Caco-2 (cell line): Measurements from ENCODE around the gene MTO1. TPM values are rescaled to one million over a fixed set of nuclear protein-coding genes. Genes with fewer than 3 reads are reported as not detected.
"Not testable (repeated sequence)": the region's sequence is repeated elsewhere in the genome, so short reads cannot be mapped to it uniquely, and the experiment has no call there.

Experiments used
- BruUV-seq: library from RNA; stranded (reverse); fragments of 400-500 nt; replicated peaks from 2 replicates; lab custom pipeline; 2021; lab: Mats Ljungman, UMichigan
- CTCF ChIA-PET: fragments of 300-600 bp; sonication (Branson Sonifier 250); formaldehyde crosslinking; loops from one replicate; lab custom pipeline; 2022; ENCODE audit warnings: antibody characterized with exemption; lab: Charles Lee
- POLR2A ChIA-PET: fragments of 300-600 bp; sonication (Branson Sonifier 250); formaldehyde crosslinking; loops from one replicate; lab custom pipeline; 2022; ENCODE audit warnings: antibody characterized with exemption; lab: Charles Lee
- DNase-seq, 2 experiments: peaks; one replicate each; pipeline versions ENCODE4 v3.0.0 to v3.0.0-alpha.2; 2020 to 2022
- H3K27me3 ChIP-seq: replicated peaks from 2 replicates; pipeline ENCODE4 v1.6.0; 2011; ENCODE audit warnings: low read length; ENCODE audit not compliant: control insufficient read depth, insufficient read depth
- H3K36me3 ChIP-seq: 2 replicates; pipeline ENCODE4 v1.5.1; 2011; ENCODE audit warnings: low read length; ENCODE audit not compliant: control insufficient read depth, insufficient read depth
- H3K4me1 ChIP-seq: fragments of 250-450 bp; sonication (Bioruptor Pico); 2 replicates; pipeline ENCODE4 v1.5.1; 2020; ENCODE audit warnings: mild to moderate bottlenecking
- H3K4me3 ChIP-seq: 2 replicates; pipeline ENCODE4 v1.5.1; 2011; ENCODE audit warnings: low read depth, mild to moderate bottlenecking, control low read depth, low read length
- H3K9me3 ChIP-seq: fragments of 250-450 bp; sonication (Bioruptor Pico); 2 replicates; pipeline ENCODE4 v1.5.1; 2020; ENCODE audit warnings: mild to moderate bottlenecking, moderate library complexity
- H3K27ac Mint-ChIP-seq: one replicate; pipeline ENCODE4 v1.8.0; 2022; ENCODE audit warnings: mixed read lengths; ENCODE audit not compliant: unreplicated experiment
- H3K27me3 Mint-ChIP-seq: one replicate; pipeline ENCODE4 v1.8.0; 2022; ENCODE audit warnings: mixed read lengths; ENCODE audit not compliant: insufficient read depth, unreplicated experiment
- H3K36me3 Mint-ChIP-seq: one replicate; pipeline ENCODE4 v1.8.0; 2022; ENCODE audit warnings: mild to moderate bottlenecking, mixed read lengths; ENCODE audit not compliant: insufficient read depth, unreplicated experiment
- H3K4me1 Mint-ChIP-seq: one replicate; pipeline ENCODE4 v1.8.0; 2022; ENCODE audit warnings: low read depth, mixed read lengths; ENCODE audit not compliant: unreplicated experiment
- H3K4me3 Mint-ChIP-seq: one replicate; pipeline ENCODE4 v1.8.0; 2022; ENCODE audit warnings: mild to moderate bottlenecking, moderate library complexity, mixed read lengths; ENCODE audit not compliant: unreplicated experiment
- H3K9me3 Mint-ChIP-seq: one replicate; pipeline ENCODE4 v1.8.0; 2022; ENCODE audit warnings: mixed read lengths; ENCODE audit not compliant: unreplicated experiment
- intact Hi-C: fragments of 100-400 bp; cut with micrococcal nuclease; formaldehyde crosslinking; loops from one replicate; pipeline ENCODE4 v1.10.0; 2022; ENCODE audit not compliant: unreplicated experiment
- total RNA-seq: library from RNA; stranded (reverse); gene quantifications from 2 replicates; pipeline ENCODE4 v1.2.3, GENCODE V29; 2022
- TF ChIP-seq, protein P1 (sequence below), 2 experiments: fragments of 200-600 bp in 1 of 2; IDR thresholded peaks; 1 replicate in 1 of 2; 2 replicates in 1 of 2; pipeline versions ENCODE4 v1.5.1 to v1.8.0; 2011 to 2022; ENCODE audit warnings: antibody characterized with exemption in 1 of 2, control low read depth in 1 of 2, inconsistent platforms in 1 of 2, low read depth in 1 of 2, low read length in 1 of 2, mild to moderate bottlenecking in 1 of 2, moderate library complexity in 1 of 2; ENCODE audit not compliant: insufficient read depth in 1 of 2, severe bottlenecking in 1 of 2, unreplicated experiment in 1 of 2

MTO1 gene
- total RNA-seq, 1 experiment from 2014 or later: 28.7 TPM

DNA sequence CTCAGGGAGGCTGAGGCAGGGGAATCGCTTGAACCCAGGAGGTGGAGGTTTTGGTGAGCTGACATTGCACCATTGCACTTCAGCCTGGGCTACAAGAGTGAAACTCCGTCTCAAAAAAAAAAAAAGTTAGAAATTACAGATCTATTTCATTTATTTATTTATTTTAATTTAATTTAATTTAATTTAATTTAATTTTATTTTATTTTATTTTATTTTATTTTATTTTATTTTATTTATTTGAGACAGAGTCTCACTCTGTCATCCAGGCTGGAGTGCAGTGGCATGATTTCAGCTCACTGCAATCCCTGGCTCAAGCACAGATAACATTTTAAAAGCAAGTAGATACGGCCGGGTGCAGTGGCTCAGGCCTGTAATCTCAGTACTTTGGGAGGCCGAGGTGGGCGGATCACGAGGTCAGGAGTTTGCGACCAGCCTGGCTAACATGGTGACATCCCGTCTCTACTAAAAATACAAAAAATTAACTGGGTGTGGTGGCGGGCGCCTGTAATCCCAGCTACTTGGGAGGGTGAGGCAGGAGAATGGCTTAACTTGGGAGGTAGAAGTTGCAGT, 93.9 kb downstream of the MTO1 start:
- H3K4me1 Mint-ChIP-seq, BruUV-seq, POLR2A ChIA-PET, H3K9me3 Mint-ChIP-seq, H3K9me3 ChIP-seq, intact Hi-C loops, H3K27me3 Mint-ChIP-seq, H3K4me3 ChIP-seq, H3K36me3 Mint-ChIP-seq, H3K36me3 ChIP-seq, DNase-seq, H3K27ac Mint-ChIP-seq, H3K4me3 Mint-ChIP-seq, H3K27me3 ChIP-seq, CTCF ChIA-PET: not testable (repeated sequence)
- peaks cover 20% of the 10 kb centered on the region for H3K4me1 ChIP-seq

DNA sequence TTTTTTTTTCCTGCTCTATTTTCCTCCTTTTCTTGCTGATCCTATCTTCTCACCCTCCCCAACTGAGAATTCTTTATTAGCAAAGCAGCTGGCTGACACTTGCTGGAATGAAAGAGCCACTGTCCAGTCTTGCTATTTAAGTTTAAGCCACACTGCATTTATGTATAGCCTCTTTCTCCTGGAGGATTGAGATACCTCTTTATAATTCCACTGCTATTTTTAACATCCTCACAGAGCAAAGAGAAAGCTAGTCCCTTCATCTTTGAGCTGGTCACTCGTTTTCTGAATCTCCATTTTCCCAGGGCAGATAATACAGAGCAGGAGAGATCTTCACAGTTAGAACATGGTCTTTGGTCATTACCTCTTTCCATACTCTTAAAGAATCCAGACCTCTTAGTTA, 95.3 kb downstream of the MTO1 start:
- no peaks in the 10 kb centered on the region for H3K27me3 Mint-ChIP-seq
- ChIA-PET CTCF (interaction anchor here (1.2 kb wide), 1 partner anchor 10 kb away, joined by 3 read pairs; no protein-coding TSS in a partner anchor), POLR2A (interaction anchor here (0.5 kb wide), 1 partner anchor 106 kb away, joined by 4 read pairs; no protein-coding TSS in a partner anchor)
- no peaks in the 10 kb centered on the region for H3K9me3 ChIP-seq
- H3K9me3 Mint-ChIP-seq: no peaks in the 10 kb centered on the region
- no peaks in the 10 kb centered on the region for H3K27me3 ChIP-seq
- peaks cover 29% of the 10 kb centered on the region for H3K4me1 ChIP-seq
- H3K4me3 Mint-ChIP-seq: no peak overlapping the region
- H3K36me3 ChIP-seq: no peaks in the 10 kb centered on the region
- no peaks in the 10 kb centered on the region for H3K36me3 Mint-ChIP-seq
- TF ChIP-seq, protein P1, sequence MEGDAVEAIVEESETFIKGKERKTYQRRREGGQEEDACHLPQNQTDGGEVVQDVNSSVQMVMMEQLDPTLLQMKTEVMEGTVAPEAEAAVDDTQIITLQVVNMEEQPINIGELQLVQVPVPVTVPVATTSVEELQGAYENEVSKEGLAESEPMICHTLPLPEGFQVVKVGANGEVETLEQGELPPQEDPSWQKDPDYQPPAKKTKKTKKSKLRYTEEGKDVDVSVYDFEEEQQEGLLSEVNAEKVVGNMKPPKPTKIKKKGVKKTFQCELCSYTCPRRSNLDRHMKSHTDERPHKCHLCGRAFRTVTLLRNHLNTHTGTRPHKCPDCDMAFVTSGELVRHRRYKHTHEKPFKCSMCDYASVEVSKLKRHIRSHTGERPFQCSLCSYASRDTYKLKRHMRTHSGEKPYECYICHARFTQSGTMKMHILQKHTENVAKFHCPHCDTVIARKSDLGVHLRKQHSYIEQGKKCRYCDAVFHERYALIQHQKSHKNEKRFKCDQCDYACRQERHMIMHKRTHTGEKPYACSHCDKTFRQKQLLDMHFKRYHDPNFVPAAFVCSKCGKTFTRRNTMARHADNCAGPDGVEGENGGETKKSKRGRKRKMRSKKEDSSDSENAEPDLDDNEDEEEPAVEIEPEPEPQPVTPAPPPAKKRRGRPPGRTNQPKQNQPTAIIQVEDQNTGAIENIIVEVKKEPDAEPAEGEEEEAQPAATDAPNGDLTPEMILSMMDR (IDR thresholded peaks at IDR 0.05; ENCODE audit: insufficient read depth in 1 of 2, low read depth in 1 of 2, low read length in 1 of 2, severe bottlenecking in 1 of 2, unreplicated experiment in 1 of 2): no peak
- intact Hi-C loops: no loop called here
- no peak for DNase-seq
- no TSS peak for BruUV-seq
- peaks cover 11% of the 10 kb centered on the region for H3K4me1 Mint-ChIP-seq
- no peak overlapping the region for H3K4me3 ChIP-seq
- H3K27ac Mint-ChIP-seq: no peak overlapping the region

Other genes with a start within 250 kb of the MTO1 start
- not detected in 2 replicates for gene KHDC1L, start 236.2 kb upstream of the MTO1 start, total RNA-seq
- 8.1 and 8.6 TPM in 2 replicates for gene KHDC1, start 198.5 kb upstream of the MTO1 start, total RNA-seq
- gene DPPA5, start 107.5 kb upstream of the MTO1 start, total RNA-seq: not detected in 2 replicates
- gene KHDC3L, start 99.1 kb upstream of the MTO1 start, total RNA-seq: not detected in 2 replicates
- not detected in 2 replicates for gene OOEP, start 91.8 kb upstream of the MTO1 start, total RNA-seq
- gene DDX43, start 66.9 kb upstream of the MTO1 start, total RNA-seq: not detected in 2 replicates
- gene CGAS, start 9.4 kb upstream of the MTO1 start, total RNA-seq: 23.8 and 24.8 TPM in 2 replicates
- gene EEF1A1, start 59.3 kb downstream of the MTO1 start, total RNA-seq: 9,246 and 9,491 TPM in 2 replicates
- gene SLC17A5, start 192.3 kb downstream of the MTO1 start, total RNA-seq: 13.0 TPM in 2 replicates
- gene CD109, start 234.5 kb downstream of the MTO1 start, total RNA-seq: 0.18 and 0.19 TPM in 2 replicates